Hematopoietic multipotent progenitor cell treated with erythropoietin and hydrocortisone succinate and interleukin-3 and kit ligand, for 4 days (in vitro differentiated cells): ENCODE data around the gene PSME3.
A peak's percentile ranks its signal among the peaks of the same experiment; 100 is the strongest.
"Not testable (repeated sequence)": the region's sequence is repeated elsewhere in the genome, so short reads cannot be mapped to it uniquely, and the experiment has no call there.

Experiments used
- DNase-seq: peaks from one replicate; pipeline ENCODE4 v3.0.0-alpha.2; 2015

Gene PSME3

GRCh38 chr17:42878924-42879595 lies 45.9 kb downstream of the PSME3 start:
- no peak for DNase-seq

GRCh38 chr17:42879596-42879985 lies 46.4 kb downstream of the PSME3 start:
- DNase-seq, result no peak

GRCh38 chr17:42880776-42881310 lies 47.6 kb downstream of the PSME3 start:
- DNase-seq, result no peak

GRCh38 chr17:42881706-42882105 lies 48.5 kb downstream of the PSME3 start:
- not testable (repeated sequence) for DNase-seq

GRCh38 chr17:42882166-42882565 lies 49.0 kb downstream of the PSME3 start:
- DNase-seq, result no peak

GRCh38 chr17:42883802-42884558 lies 50.8 kb downstream of the PSME3 start:
- DNase-seq, result no peak

- not testable (repeated sequence) for DNase-seq
These were observed 52.6 kb downstream of the PSME3 start for GRCh38 chr17:42885806-42886205.

GRCh38 chr17:42886283-42887176 lies 53.3 kb downstream of the PSME3 start:
- peak; percentile 17 for DNase-seq

GRCh38 chr17:42889809-42890208 lies 56.6 kb downstream of the PSME3 start:
- no peak for DNase-seq

- DNase-seq, result no peak
These were observed 58.4 kb downstream of the PSME3 start for GRCh38 chr17:42891539-42892152.

- DNase-seq, result peak; percentile 28
These were observed 60.2 kb downstream of the PSME3 start for GRCh38 chr17:42893359-42893758.
